ENCODE measurements around the gene PGBD4.

Gene PGBD4

GRCh38 chr15:34126522-34126921, 24.6 kb downstream of the PGBD4 start:
- TF ChIP-seq ZFX (IDR thresholded peaks at IDR 0.05; ENCODE audit: borderline replicate concordance) (no peak), CTCF (IDR thresholded peaks at IDR 0.05) (no peak)
- H3K27ac ChIP-seq: no peak overlapping the region

GRCh38 chr15:34128898-34129297, 27.0 kb downstream of the PGBD4 start:
- TF ChIP-seq ZFX (IDR thresholded peaks at IDR 0.05; ENCODE audit: borderline replicate concordance): no peak
- H3K27ac ChIP-seq: no peak overlapping the region

GRCh38 chr15:34132881-34133280, 31.0 kb downstream of the PGBD4 start:
- TF ChIP-seq CTCF (IDR thresholded peaks at IDR 0.05) (no peak), ZFX (IDR thresholded peaks at IDR 0.05; ENCODE audit: borderline replicate concordance) (no peak)
- no peak overlapping the region for H3K27ac ChIP-seq

- TF ChIP-seq ZFX (IDR thresholded peaks at IDR 0.05; ENCODE audit: borderline replicate concordance) (no peak), CTCF (IDR thresholded peaks at IDR 0.05) (no peak)
- H3K27ac ChIP-seq: no peak overlapping the region
Measured at GRCh38 chr15:34133511-34133910, 31.6 kb downstream of the PGBD4 start.

- TF ChIP-seq CTCF (IDR thresholded peaks at IDR 0.05) (no peak), ZFX (IDR thresholded peaks at IDR 0.05; ENCODE audit: borderline replicate concordance) (no peak)
- no peak overlapping the region for H3K27ac ChIP-seq
Measured at GRCh38 chr15:34147371-34148140, 45.7 kb downstream of the PGBD4 start.

- TF ChIP-seq CTCF (IDR thresholded peaks at IDR 0.05): no peak
- no peak for TF ChIP-seq ZFX (IDR thresholded peaks at IDR 0.05; ENCODE audit: borderline replicate concordance)
- H3K27ac ChIP-seq: no peak overlapping the region
Measured at GRCh38 chr15:34154725-34155204, 52.9 kb downstream of the PGBD4 start.

- H3K27ac ChIP-seq: no peak overlapping the region
- TF ChIP-seq ZFX (IDR thresholded peaks at IDR 0.05; ENCODE audit: borderline replicate concordance): no peak
- no peak for TF ChIP-seq CTCF (IDR thresholded peaks at IDR 0.05)
Measured at GRCh38 chr15:34155859-34156258, 54.0 kb downstream of the PGBD4 start.

Measured in 22Rv1 (cell line).